CD4-positive, alpha-beta T cell treated with Interleukin-17A for 4 hours (primary cell): ENCODE measurements around the gene CHML.

Experiments used
- DNase-seq: peaks from one replicate; pipeline ENCODE4 v3.0.0-alpha.2; 2020; ENCODE audit warnings: mixed read lengths

CHML gene

GRCh38 chr1:241645199-241645598 lies 5.0 kb upstream of the CHML start:
- DNase-seq = no peak

- DNase-seq = no peak
Observed at GRCh38 chr1:241644259-241644658, 4.1 kb upstream of the CHML start.

- no peak for DNase-seq
Observed at GRCh38 chr1:241642593-241642944, 2.4 kb upstream of the CHML start.

GRCh38 chr1:241641773-241642592 lies 1.8 kb upstream of the CHML start:
- no peak for DNase-seq

- no peak for DNase-seq
Observed at GRCh38 chr1:241640867-241641622, 876 bp upstream of the CHML start.

- DNase-seq = peak; percentile 46
Observed at GRCh38 chr1:241639623-241640148, 483 bp downstream of the CHML start.

GRCh38 chr1:241638909-241639622 lies 1.1 kb downstream of the CHML start:
- no peak for DNase-seq

- DNase-seq = no peak
Observed at GRCh38 chr1:241638099-241638682, 2.0 kb downstream of the CHML start.

- no peak for DNase-seq
Observed at GRCh38 chr1:241637604-241638003, 2.6 kb downstream of the CHML start.

- DNase-seq = no peak
Observed at GRCh38 chr1:241637046-241637590, 3.1 kb downstream of the CHML start.

GRCh38 chr1:241636291-241636690 lies 3.9 kb downstream of the CHML start:
- no peak for DNase-seq

GRCh38 chr1:241635556-241636152 lies 4.5 kb downstream of the CHML start:
- DNase-seq = no peak

GRCh38 chr1:241632987-241633386 lies 7.2 kb downstream of the CHML start:
- DNase-seq = no peak

GRCh38 chr1:241631674-241632073 lies 8.5 kb downstream of the CHML start:
- no peak for DNase-seq

- DNase-seq = no peak
Observed at GRCh38 chr1:241630899-241631298, 9.3 kb downstream of the CHML start.

GRCh38 chr1:241630476-241630875 lies 9.7 kb downstream of the CHML start:
- no peak for DNase-seq

- no peak for DNase-seq
Observed at GRCh38 chr1:241630005-241630404, 10.2 kb downstream of the CHML start.

- peak; percentile 64 for DNase-seq
Observed at GRCh38 chr1:241627453-241628259, 12.5 kb downstream of the CHML start.

- DNase-seq = no peak
Observed at GRCh38 chr1:241624935-241625334, 15.2 kb downstream of the CHML start.

- DNase-seq = no peak
Observed at GRCh38 chr1:241622669-241623068, 17.5 kb downstream of the CHML start.

- no peak for DNase-seq
Observed at GRCh38 chr1:241617426-241617825, 22.7 kb downstream of the CHML start.
